Measurements from ENCODE around the gene CADPS.

The CADPS gene

GRCh38 chr3:62682826-62683225, 192.4 kb downstream of the CADPS start:
- Histone ChIP-seq H3K9me3 (no peaks in the 10 kb centered on the region), H3K4me3 (ENCODE audit: low read depth in 1 of 2, low read length in 1 of 2) (no peak overlapping the region), H3K4me1 (ENCODE audit: control insufficient read depth in 1 of 2, insufficient read depth in 1 of 2, low read depth in 1 of 2, low read length in 1 of 2) (no peaks in the 10 kb centered on the region), H3K36me3 (no peaks in the 10 kb centered on the region), H3K27ac (no peak overlapping the region), H3K27me3 (no peaks in the 10 kb centered on the region)
- TF ChIP-seq, protein P1, sequence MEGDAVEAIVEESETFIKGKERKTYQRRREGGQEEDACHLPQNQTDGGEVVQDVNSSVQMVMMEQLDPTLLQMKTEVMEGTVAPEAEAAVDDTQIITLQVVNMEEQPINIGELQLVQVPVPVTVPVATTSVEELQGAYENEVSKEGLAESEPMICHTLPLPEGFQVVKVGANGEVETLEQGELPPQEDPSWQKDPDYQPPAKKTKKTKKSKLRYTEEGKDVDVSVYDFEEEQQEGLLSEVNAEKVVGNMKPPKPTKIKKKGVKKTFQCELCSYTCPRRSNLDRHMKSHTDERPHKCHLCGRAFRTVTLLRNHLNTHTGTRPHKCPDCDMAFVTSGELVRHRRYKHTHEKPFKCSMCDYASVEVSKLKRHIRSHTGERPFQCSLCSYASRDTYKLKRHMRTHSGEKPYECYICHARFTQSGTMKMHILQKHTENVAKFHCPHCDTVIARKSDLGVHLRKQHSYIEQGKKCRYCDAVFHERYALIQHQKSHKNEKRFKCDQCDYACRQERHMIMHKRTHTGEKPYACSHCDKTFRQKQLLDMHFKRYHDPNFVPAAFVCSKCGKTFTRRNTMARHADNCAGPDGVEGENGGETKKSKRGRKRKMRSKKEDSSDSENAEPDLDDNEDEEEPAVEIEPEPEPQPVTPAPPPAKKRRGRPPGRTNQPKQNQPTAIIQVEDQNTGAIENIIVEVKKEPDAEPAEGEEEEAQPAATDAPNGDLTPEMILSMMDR (IDR thresholded peaks at IDR 0.05) = no peak

GRCh38 chr3:62679988-62680387, 195.2 kb downstream of the CADPS start:
- H3K27ac ChIP-seq = no peak overlapping the region
- H3K36me3 ChIP-seq = no peaks in the 10 kb centered on the region
- no peak overlapping the region for H3K4me3 ChIP-seq (ENCODE audit: low read depth in 1 of 2, low read length in 1 of 2)
- TF ChIP-seq, protein P1 (IDR thresholded peaks at IDR 0.05) = no peak
- no peaks in the 10 kb centered on the region for H3K4me1 ChIP-seq (ENCODE audit: control insufficient read depth in 1 of 2, insufficient read depth in 1 of 2, low read depth in 1 of 2, low read length in 1 of 2)
- no peaks in the 10 kb centered on the region for H3K9me3 ChIP-seq
- H3K27me3 ChIP-seq = no peaks in the 10 kb centered on the region

- H3K9me3 ChIP-seq = no peaks in the 10 kb centered on the region
- no peaks in the 10 kb centered on the region for H3K36me3 ChIP-seq
- TF ChIP-seq, protein P1 (IDR thresholded peaks at IDR 0.05) = no peak
- H3K27ac ChIP-seq = no peak overlapping the region
- no peak overlapping the region for H3K4me3 ChIP-seq (ENCODE audit: low read depth in 1 of 2, low read length in 1 of 2)
- H3K27me3 ChIP-seq = no peaks in the 10 kb centered on the region
- H3K4me1 ChIP-seq (ENCODE audit: control insufficient read depth in 1 of 2, insufficient read depth in 1 of 2, low read depth in 1 of 2, low read length in 1 of 2) = no peaks in the 10 kb centered on the region
These were observed 196.4 kb downstream of the CADPS start for GRCh38 chr3:62678841-62679240.

GRCh38 chr3:62677926-62678325, 197.3 kb downstream of the CADPS start:
- Histone ChIP-seq H3K36me3 (no peaks in the 10 kb centered on the region), H3K27ac (no peak overlapping the region), H3K4me3 (ENCODE audit: low read depth in 1 of 2, low read length in 1 of 2) (no peak overlapping the region), H3K27me3 (no peaks in the 10 kb centered on the region), H3K9me3 (no peaks in the 10 kb centered on the region), H3K4me1 (ENCODE audit: control insufficient read depth in 1 of 2, insufficient read depth in 1 of 2, low read depth in 1 of 2, low read length in 1 of 2) (no peaks in the 10 kb centered on the region)
- TF ChIP-seq, protein P1 (IDR thresholded peaks at IDR 0.05) = no peak

- Histone ChIP-seq H3K4me3 (ENCODE audit: low read depth in 1 of 2, low read length in 1 of 2) (no peak overlapping the region), H3K36me3 (no peaks in the 10 kb centered on the region), H3K4me1 (ENCODE audit: control insufficient read depth in 1 of 2, insufficient read depth in 1 of 2, low read depth in 1 of 2, low read length in 1 of 2) (no peaks in the 10 kb centered on the region), H3K27ac (no peak overlapping the region), H3K9me3 (no peaks in the 10 kb centered on the region), H3K27me3 (no peaks in the 10 kb centered on the region)
- TF ChIP-seq, protein P1 (IDR thresholded peaks at IDR 0.05) = no peak
These were observed 198.4 kb downstream of the CADPS start for GRCh38 chr3:62676689-62677271.

- H3K4me3 ChIP-seq (ENCODE audit: low read depth in 1 of 2, low read length in 1 of 2) = no peak overlapping the region
- H3K27me3 ChIP-seq = no peaks in the 10 kb centered on the region
- no peak overlapping the region for H3K27ac ChIP-seq
- no peaks in the 10 kb centered on the region for H3K4me1 ChIP-seq (ENCODE audit: control insufficient read depth in 1 of 2, insufficient read depth in 1 of 2, low read depth in 1 of 2, low read length in 1 of 2)
- TF ChIP-seq, protein P1 (IDR thresholded peaks at IDR 0.05) = no peak
- H3K9me3 ChIP-seq = no peaks in the 10 kb centered on the region
- no peaks in the 10 kb centered on the region for H3K36me3 ChIP-seq
These were observed 199.7 kb downstream of the CADPS start for GRCh38 chr3:62675492-62675891.

Data from neutrophil (primary cell).